Transverse colon (tissue), 4 donors: ENCODE data around the gene ARHGAP8. TPM values are rescaled to one million over a fixed set of nuclear protein-coding genes. Genes with fewer than 3 reads are reported as not detected.

Experiments used
- DNase-seq: peaks from one replicate; pipeline ENCODE4 v3.0.0-alpha.2; 2019
- H3K27ac ChIP-seq, 4 donors: fragments of 200-600 bp; sonication (generic); 2 replicates each; pipeline ENCODE4 v1.5.1; 2016 to 2018; ENCODE audit warnings: inconsistent platforms in 4 of 4
- H3K27me3 ChIP-seq: fragments of 200-600 bp; sonication (generic); 2 replicates; pipeline ENCODE4 v1.5.1; 2017; ENCODE audit warnings: inconsistent platforms
- H3K36me3 ChIP-seq, 4 donors: fragments of 200-600 bp; sonication (generic); 2 replicates each; pipeline ENCODE4 v1.5.1; 2017 to 2019; ENCODE audit warnings: inconsistent platforms in 4 of 4
- H3K4me1 ChIP-seq, 4 donors: fragments of 200-600 bp; sonication (generic); 2 replicates each; pipeline ENCODE4 v1.5.1; 2017 to 2020; ENCODE audit warnings: inconsistent platforms in 4 of 4
- H3K4me3 ChIP-seq, 4 donors: fragments of 200-600 bp; sonication (generic); 1 replicate in 1 of 4; 2 replicates in 3 of 4; pipeline versions ENCODE4 v1.5.1 to v1.6.1; 2017 to 2019; ENCODE audit warnings: inconsistent platforms in 4 of 4
- H3K9me3 ChIP-seq, 2 donors: fragments of 200-600 bp; sonication (generic); 2 replicates each; pipeline ENCODE4 v1.5.1; 2017 to 2019; ENCODE audit warnings: inconsistent platforms in 2 of 2
- EP300 ChIP-seq: sonication (generic); formaldehyde crosslinking; IDR thresholded peaks from one replicate; pipeline ENCODE4 v1.6.1; 2017; ENCODE audit warnings: antibody characterized with exemption, low read depth
- POLR2A ChIP-seq: fragments of 450-650 bp; IDR thresholded peaks from one replicate; pipeline ENCODE4 v1.6.1; 2016; ENCODE audit warnings: antibody characterized with exemption, mild to moderate bottlenecking, moderate library complexity
- POLR2AphosphoS5 ChIP-seq, 3 donors: sonication (generic); formaldehyde crosslinking; IDR thresholded peaks; one replicate each; pipeline ENCODE4 v1.6.1; 2016; ENCODE audit warnings: antibody characterized with exemption in 3 of 3
- WGBS, 2 donors: methylation state at CpG; one replicate each; pipeline ENCODE4 v1.1.5; 2018; ENCODE audit warnings: low coverage in 1 of 2; 5-methylcytosine and 5-hydroxymethylcytosine counted together
- in situ Hi-C, 4 donors: fragments of 200-750 bp; cut with MboI; loops; one replicate each; pipeline versions ENCODE4 v1.15.0 to v1.15.1; 2017; ENCODE audit warnings: low sequenced_read_pairs in 3 of 4, low pct_ligation_motif_present in 1 of 4, low pct_unique_long_range_greater_than_20kb in 1 of 4
- intact Hi-C: fragments of 100-400 bp; cut with DNase I; formaldehyde crosslinking; loops from one replicate; pipeline ENCODE4 v1.15.1; 2023; ENCODE audit warnings: low total_unique reads
- total RNA-seq, 4 donors: library from RNA; depleted of rRNA; stranded (reverse); fragments of >200 nt; gene quantifications; one replicate each; pipeline ENCODE4 v1.1.0, GENCODE V29; 2016
- TF ChIP-seq, protein P1 (sequence below), 5 experiments: fragments of 200-600 bp in 3 of 5; fragments of 450-650 bp in 2 of 5; sonication (generic) in 3 of 5; IDR thresholded peaks; 1 replicate in 2 of 5; 2 replicates in 3 of 5; pipeline ENCODE4 v1.5.1; 2016 to 2017; ENCODE audit warnings: antibody characterized with exemption in 5 of 5, inconsistent platforms in 3 of 5, mild to moderate bottlenecking in 2 of 5, moderate library complexity in 1 of 5

The ARHGAP8 gene
- total RNA-seq, 4 donors from 2014 or later: 28.6 to 51.5 (median 31.5) TPM

DNA sequence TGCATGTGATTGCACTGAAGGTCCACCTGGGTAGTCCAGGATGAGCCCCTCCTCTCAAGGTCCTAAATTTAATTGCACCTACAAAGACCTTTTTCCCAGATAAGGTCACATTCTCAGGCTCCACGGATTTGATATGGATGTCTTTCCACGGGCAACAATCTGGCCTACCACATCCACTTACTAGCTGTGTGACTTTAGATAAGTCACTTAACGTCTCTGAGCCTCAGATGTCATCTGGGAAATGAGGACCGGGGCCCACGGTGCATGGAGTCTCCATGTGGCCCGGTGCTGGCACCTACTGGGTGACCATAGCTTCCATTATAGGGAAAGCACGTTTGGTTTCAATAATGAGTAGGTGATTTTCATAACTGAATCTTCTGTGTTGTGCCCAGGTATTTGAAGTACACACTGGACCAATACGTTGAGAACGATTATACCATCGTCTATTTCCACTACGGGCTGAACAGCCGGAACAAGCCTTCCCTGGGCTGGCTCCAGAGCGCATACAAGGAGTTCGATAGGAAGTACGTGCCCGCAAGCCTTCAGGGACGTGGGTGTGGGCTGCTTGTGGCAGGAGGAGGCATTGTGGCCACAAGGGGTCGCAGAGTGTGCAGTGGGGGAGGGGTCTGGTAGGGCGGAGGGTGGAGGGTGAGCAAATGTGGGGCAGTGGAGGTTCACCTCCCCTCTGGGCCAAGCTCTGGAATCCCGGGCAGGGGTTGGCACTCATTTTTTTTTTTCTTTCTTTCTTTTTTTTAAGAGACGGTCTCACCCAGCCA lies 55.7 kb downstream of the ARHGAP8 start:
- TF ChIP-seq POLR2A: no peak
- TF ChIP-seq POLR2AphosphoS5 (IDR thresholded peaks at IDR 0.05): no peak
- TF ChIP-seq, protein P1, sequence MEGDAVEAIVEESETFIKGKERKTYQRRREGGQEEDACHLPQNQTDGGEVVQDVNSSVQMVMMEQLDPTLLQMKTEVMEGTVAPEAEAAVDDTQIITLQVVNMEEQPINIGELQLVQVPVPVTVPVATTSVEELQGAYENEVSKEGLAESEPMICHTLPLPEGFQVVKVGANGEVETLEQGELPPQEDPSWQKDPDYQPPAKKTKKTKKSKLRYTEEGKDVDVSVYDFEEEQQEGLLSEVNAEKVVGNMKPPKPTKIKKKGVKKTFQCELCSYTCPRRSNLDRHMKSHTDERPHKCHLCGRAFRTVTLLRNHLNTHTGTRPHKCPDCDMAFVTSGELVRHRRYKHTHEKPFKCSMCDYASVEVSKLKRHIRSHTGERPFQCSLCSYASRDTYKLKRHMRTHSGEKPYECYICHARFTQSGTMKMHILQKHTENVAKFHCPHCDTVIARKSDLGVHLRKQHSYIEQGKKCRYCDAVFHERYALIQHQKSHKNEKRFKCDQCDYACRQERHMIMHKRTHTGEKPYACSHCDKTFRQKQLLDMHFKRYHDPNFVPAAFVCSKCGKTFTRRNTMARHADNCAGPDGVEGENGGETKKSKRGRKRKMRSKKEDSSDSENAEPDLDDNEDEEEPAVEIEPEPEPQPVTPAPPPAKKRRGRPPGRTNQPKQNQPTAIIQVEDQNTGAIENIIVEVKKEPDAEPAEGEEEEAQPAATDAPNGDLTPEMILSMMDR (IDR thresholded peaks at IDR 0.05): no peak
- TF ChIP-seq EP300: no peak
- H3K27ac ChIP-seq: no peak overlapping the region
- no peak overlapping the region for H3K4me3 ChIP-seq
- H3K9me3 ChIP-seq: no peaks in the 10 kb centered on the region
- DNase-seq: no peak
- WGBS, 2 donors: 73% methylated on average over 21 of the region's 21 CpGs; no CpG with 5 or more reads in 1 of the 2 donors
- in situ Hi-C loops: loop anchor here in 1 of 4 donors (25.0 kb wide), 1 partner anchor 279 kb away; no protein-coding TSS in a partner anchor
- H3K36me3 ChIP-seq: no peaks in the 10 kb centered on the region
- H3K4me1 ChIP-seq: no peaks in the 10 kb centered on the region
- H3K27me3 ChIP-seq: no peaks in the 10 kb centered on the region
- intact Hi-C loops: no loop called here

GRCh38 chr22:44809456-44809855 lies 57.1 kb downstream of the ARHGAP8 start:
- no peak overlapping the region for H3K4me3 ChIP-seq
- DNase-seq: no peak
- H3K9me3 ChIP-seq: no peaks in the 10 kb centered on the region
- no peak for TF ChIP-seq POLR2AphosphoS5 (IDR thresholded peaks at IDR 0.05)
- TF ChIP-seq EP300: no peak
- TF ChIP-seq POLR2A: no peak
- TF ChIP-seq, protein P1 (IDR thresholded peaks at IDR 0.05): no peak
- no peak overlapping the region for H3K27ac ChIP-seq
- in situ Hi-C loops (loop anchor here in 1 of 4 donors (25.0 kb wide), 1 partner anchor 278 kb away; no protein-coding TSS in a partner anchor), intact Hi-C loops (no loop called here)
- 82% methylated on average over 11 of the region's 11 CpGs; no CpG with 5 or more reads in 1 of the 2 donors for WGBS, 2 donors
- H3K27me3 ChIP-seq: no peaks in the 10 kb centered on the region
- no peaks in the 10 kb centered on the region for H3K36me3 ChIP-seq
- no peaks in the 10 kb centered on the region for H3K4me1 ChIP-seq

GRCh38 chr22:44811141-44811540 lies 58.8 kb downstream of the ARHGAP8 start:
- no peak for DNase-seq
- TF ChIP-seq, protein P1 (IDR thresholded peaks at IDR 0.05): no peak
- no peak for TF ChIP-seq POLR2A
- TF ChIP-seq POLR2AphosphoS5 (IDR thresholded peaks at IDR 0.05): no peak
- TF ChIP-seq EP300: no peak
- no peaks in the 10 kb centered on the region for H3K27me3 ChIP-seq
- no peaks in the 10 kb centered on the region for H3K36me3 ChIP-seq
- intact Hi-C loops (no loop called here), in situ Hi-C loops (loop anchor here in 1 of 4 donors (25.0 kb wide), 1 partner anchor 276 kb away; no protein-coding TSS in a partner anchor)
- H3K4me3 ChIP-seq: no peak overlapping the region
- no peaks in the 10 kb centered on the region for H3K9me3 ChIP-seq
- no peaks in the 10 kb centered on the region for H3K4me1 ChIP-seq
- H3K27ac ChIP-seq: no peak overlapping the region
- WGBS, 2 donors: 90% methylated on average over 13 of the region's 13 CpGs; no CpG with 5 or more reads in 1 of the 2 donors

DNA sequence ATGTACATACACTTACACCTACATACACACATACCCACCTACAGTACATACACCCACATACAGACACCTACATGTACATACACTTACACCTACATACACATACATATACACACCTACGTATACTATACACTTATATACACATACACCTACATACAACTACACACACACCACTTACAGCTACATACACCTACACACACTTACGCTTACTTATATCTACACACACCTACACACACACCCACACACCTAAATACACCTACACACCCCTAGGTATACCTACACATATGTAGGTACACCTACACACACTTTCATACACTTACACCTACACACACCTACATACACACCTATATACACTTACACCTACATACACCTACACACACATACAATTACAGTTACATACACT lies 61.0 kb downstream of the ARHGAP8 start:
- DNase-seq: no peak
- TF ChIP-seq, protein P1 (IDR thresholded peaks at IDR 0.05): no peak
- TF ChIP-seq EP300 (no peak), POLR2A (no peak), POLR2AphosphoS5 (IDR thresholded peaks at IDR 0.05) (no peak)
- no peak overlapping the region for H3K27ac ChIP-seq
- in situ Hi-C loops (loop anchor here in 1 of 4 donors (25.0 kb wide), 1 partner anchor 274 kb away; no protein-coding TSS in a partner anchor), intact Hi-C loops (no loop called here)
- no peaks in the 10 kb centered on the region for H3K36me3 ChIP-seq
- H3K27me3 ChIP-seq: no peaks in the 10 kb centered on the region
- no peak overlapping the region for H3K4me3 ChIP-seq
- H3K4me1 ChIP-seq: no peaks in the 10 kb centered on the region
- no peaks in the 10 kb centered on the region for H3K9me3 ChIP-seq
- WGBS, 2 donors: 0 to 60% methylated on average over 2 of the region's 2 CpGs
